ENCODE measurements around the gene TMEM191B. TPM values are rescaled to one million over a fixed set of nuclear protein-coding genes. Genes with fewer than 3 reads are reported as not detected.
"Not testable (repeated sequence)": the region's sequence is repeated elsewhere in the genome, so short reads cannot be mapped to it uniquely, and the experiment has no call there.

Gene TMEM191B
- total RNA-seq, 2 experiments from 2014 or later, result 1.8 TPM; not detected in 1

GRCh38 chr22:18573483-18574164 lies 46.0 kb downstream of the TMEM191B start:
- H3K27me3 Mint-ChIP-seq; DNase-seq; H3K27ac Mint-ChIP-seq; CTCF ChIA-PET; H3K9me3 Mint-ChIP-seq; H3K4me3 Mint-ChIP-seq; POLR2A ChIA-PET; intact Hi-C loops (cut with micrococcal nuclease); H3K4me1 Mint-ChIP-seq (ENCODE audit: low read depth); H3K36me3 Mint-ChIP-seq: not testable (repeated sequence)

- H3K27me3 Mint-ChIP-seq; POLR2A ChIA-PET; H3K4me1 Mint-ChIP-seq (ENCODE audit: low read depth); H3K27ac Mint-ChIP-seq; H3K4me3 Mint-ChIP-seq; H3K9me3 Mint-ChIP-seq; CTCF ChIA-PET; DNase-seq; H3K36me3 Mint-ChIP-seq; intact Hi-C loops (cut with micrococcal nuclease): not testable (repeated sequence)
Observed at GRCh38 chr22:18574555-18574954, 47.0 kb downstream of the TMEM191B start.

GRCh38 chr22:18575686-18576085 lies 48.1 kb downstream of the TMEM191B start:
- POLR2A ChIA-PET; DNase-seq; CTCF ChIA-PET; intact Hi-C loops (cut with micrococcal nuclease); H3K4me1 Mint-ChIP-seq (ENCODE audit: low read depth); H3K27ac Mint-ChIP-seq; H3K27me3 Mint-ChIP-seq; H3K36me3 Mint-ChIP-seq; H3K4me3 Mint-ChIP-seq; H3K9me3 Mint-ChIP-seq: not testable (repeated sequence)

GRCh38 chr22:18577090-18577818 lies 49.7 kb downstream of the TMEM191B start:
- H3K4me3 Mint-ChIP-seq; H3K4me1 Mint-ChIP-seq (ENCODE audit: low read depth); H3K27ac Mint-ChIP-seq; CTCF ChIA-PET; POLR2A ChIA-PET; H3K36me3 Mint-ChIP-seq; H3K9me3 Mint-ChIP-seq; intact Hi-C loops (cut with micrococcal nuclease); DNase-seq; H3K27me3 Mint-ChIP-seq: not testable (repeated sequence)

- H3K9me3 Mint-ChIP-seq; DNase-seq; H3K36me3 Mint-ChIP-seq; H3K27me3 Mint-ChIP-seq; POLR2A ChIA-PET; H3K4me1 Mint-ChIP-seq (ENCODE audit: low read depth); H3K27ac Mint-ChIP-seq; H3K4me3 Mint-ChIP-seq; intact Hi-C loops (cut with micrococcal nuclease); CTCF ChIA-PET: not testable (repeated sequence)
Observed at GRCh38 chr22:18577847-18578246, 50.2 kb downstream of the TMEM191B start.

Other genes with a start within 250 kb of the TMEM191B start
- gene GGTLC3, start 9.6 kb upstream of the TMEM191B start, total RNA-seq, result not detected
- under 1 TPM; 0.75 to 0.90 TPM for gene RIMBP3, start 84.1 kb downstream of the TMEM191B start, total RNA-seq